Stimulated activated CD8-positive, alpha-beta memory T cell treated with anti-CD3 and anti-CD28 coated beads, Interleukin-2, amount 100 ng/mL, for 1 hour (primary cell): Measurements from ENCODE around the gene MMAB.

Experiments used
- DNase-seq, 2 donors: peaks; one replicate each; pipeline ENCODE4 v3.0.0-alpha.2; 2020; ENCODE audit warnings: low read depth in 2 of 2

The MMAB gene

DNA sequence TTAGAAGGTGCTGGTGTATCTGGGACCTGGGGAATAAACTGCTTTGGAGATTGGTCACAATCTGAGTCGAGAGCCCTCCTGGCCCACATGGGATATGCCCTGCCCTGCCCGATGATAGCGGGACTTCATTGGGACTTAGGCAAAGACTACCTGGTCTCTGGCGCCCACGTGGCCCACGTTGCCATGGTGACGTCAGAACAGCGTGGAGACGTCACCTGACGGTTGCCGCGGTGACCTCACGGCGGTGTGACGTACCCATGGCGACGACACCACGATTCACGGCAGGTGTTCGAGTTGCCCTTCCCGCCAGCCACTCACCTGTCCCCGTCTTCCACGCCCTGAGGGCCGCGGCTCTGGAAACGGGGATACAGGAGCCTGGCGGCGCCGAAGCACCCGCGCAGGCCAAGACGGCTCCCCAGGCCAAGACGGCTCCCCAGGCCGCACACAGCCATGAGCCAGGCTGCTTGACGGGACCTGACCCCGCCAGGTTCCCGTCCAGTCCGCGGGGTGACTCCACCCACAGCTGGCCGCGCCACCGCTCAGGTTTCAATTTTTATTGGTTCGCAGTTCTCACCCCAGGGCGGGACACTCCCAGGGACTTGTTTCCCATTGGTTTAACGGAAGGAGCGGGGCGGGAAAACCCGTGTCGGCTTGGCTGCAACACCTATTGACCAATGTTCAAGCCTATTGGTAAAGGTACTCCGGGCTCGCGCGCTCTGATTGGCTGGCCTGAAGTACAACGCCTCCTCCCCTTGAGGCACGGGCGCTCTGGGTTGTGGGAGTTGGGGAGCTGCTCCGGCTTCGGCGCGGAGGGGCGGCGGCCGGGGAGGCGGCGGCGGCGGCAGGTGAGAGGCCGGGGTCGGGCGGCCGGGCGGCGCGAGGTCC lies at the start of gene MMAB, which contains the start of gene MVK:
Gene MMAB (minus strand): TSS at position 476 of the 885 bp plus-strand sequence. CDS start 24 bp downstream, at position 452.
Gene MVK (plus strand): TSS at position 766 of the 885 bp plus-strand sequence. CDS start 1,029 bp downstream, outside the sequence.
- DNase-seq, result peak; percentile 94 to 95

DNA sequence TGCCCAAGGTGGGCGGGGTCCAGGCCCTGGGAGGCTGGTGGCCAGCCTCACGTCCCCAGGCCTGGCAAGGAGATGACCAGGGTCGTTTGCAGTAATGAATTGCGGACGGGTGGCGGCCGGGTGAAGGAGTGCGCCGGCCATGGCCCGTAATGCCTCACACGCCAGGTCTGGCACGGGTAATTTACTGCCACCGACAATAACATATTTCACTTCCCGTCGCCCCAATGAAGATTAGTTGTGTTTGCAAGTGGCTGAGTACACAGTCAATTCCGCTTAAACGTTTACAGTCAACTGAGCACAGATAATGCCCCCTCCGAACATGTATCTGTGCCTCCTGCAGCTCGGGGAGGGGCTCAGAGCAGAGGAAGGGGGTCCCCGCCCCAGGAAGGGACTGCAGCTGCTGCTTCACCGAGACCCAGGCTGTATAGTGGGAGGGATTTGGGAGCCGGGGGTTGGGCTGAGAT lies 48.6 kb upstream of the MMAB start:
- DNase-seq, result no peak

DNA sequence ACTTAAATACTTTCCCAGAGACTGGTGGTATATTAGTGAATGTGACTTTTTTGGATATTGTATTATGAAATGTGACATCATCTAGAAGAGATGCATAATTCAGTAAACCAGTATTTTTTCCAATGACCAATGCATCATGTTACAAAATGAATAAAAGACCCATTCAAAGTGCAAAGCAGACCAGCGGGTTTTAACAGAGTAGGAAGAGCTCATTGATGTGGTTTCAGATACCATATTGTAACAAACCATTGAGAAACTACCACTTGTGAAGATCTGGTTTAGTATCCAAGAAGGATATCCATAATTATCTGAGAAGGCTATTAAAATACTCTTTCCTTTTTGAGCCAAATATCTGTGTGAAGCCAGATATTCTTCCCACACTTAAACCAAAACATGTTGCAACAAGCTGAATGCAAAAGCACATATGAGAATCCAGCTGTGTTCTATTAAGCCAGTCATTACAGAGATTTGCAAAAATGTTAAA lies 47.9 kb upstream of the MMAB start:
- DNase-seq, result no peak

DNA sequence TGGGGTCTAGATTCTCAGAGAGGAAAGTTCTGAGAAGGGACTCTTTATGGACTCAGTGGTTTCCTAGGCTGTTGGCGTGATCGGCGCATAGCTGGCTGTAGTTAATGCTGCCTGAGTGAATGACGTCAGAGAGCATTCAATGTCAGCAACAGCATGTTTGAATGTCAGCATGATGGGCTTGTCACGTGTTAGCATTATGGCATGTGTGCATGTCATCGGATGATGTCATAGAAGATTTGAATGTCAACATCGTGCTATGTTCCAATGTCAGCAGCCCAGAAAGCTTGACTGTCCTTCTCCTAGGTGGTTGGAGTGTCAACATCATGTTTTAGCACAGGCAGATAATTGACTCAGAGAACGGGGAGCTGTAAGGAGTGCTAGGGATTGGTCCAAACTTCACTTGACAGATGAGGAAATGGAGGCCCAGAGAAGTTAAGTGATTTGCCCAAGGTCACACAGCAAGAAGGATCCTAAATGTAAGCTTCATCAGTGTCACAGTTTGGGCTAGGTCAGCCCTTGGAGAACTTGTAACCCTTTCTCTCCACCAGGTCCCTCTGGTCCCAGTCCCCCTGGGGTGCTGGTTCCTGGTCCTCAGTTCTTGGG lies 45.8 kb upstream of the MMAB start:
- DNase-seq, result no peak

DNA sequence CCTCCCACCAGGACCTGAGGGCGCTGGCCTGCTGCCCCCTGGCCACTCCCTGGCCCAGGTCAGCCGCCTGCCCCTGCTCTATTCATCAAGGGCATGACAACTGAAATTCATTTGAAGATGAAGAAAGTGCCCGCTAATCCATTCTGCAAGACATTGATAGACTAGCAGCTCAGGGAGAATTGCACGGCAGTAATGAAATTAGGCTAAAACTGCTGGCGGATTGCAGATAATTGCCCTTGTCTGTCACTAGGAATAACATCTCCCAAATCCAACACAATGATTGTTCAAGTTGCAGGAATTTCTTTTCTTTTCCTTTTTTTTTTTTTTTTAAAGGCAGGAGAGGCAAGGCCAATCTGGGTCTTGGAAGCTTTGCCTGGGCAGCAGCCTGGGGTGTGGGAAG lies 44.8 kb upstream of the MMAB start:
- no peak for DNase-seq

DNA sequence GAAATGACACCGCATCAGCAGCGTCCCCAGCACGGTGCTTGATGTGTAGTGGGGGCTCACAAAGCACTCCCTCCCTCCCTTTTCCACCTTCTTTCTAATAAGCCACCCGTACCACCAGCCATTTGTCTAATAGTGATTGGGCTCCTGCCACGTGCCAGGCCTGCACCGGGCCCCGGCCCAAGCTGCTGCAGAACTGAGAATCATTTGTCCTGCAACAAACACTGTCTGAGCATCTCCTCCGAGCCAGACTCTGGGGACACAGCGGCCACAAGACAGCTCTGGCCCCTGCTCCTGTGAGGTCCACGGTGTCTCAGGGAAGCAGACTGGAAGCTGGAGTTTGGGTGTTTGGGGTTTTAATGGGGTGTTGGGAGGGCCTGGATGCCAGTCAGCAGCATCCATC lies 44.2 kb upstream of the MMAB start:
- no peak for DNase-seq

DNA sequence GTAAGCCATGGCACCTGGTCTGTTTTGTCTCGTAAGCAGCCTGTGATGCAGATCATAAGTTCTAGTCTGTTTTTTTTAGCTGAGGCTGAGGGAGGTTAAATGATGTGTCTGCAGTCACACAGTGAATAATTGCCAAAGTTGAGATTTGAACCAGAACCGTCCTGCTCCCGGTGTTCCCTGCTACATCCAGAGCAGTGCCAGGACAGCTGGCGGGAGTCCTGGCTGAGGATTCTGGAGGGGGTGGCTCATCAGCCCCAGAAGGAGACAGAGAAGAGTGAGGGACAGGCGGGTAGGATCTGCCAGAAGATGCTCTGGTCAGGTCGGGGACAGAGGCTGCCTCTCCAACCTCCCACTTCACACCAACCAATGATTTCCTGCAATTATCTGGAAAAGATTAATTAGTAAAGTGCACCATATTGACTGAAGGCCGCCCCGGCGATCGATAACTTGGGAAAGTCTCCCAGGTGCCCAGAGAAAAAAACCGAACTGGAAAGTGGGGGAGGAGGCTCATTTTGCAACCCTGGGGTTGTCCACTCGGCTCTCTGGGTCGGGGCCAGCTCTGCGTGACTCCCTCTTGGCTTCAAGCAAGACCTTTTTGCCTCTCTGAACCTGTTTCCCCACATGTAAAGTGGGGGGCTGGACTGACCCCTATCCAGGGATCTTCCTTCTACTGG lies 42.4 kb upstream of the MMAB start:
- no peak for DNase-seq

DNA sequence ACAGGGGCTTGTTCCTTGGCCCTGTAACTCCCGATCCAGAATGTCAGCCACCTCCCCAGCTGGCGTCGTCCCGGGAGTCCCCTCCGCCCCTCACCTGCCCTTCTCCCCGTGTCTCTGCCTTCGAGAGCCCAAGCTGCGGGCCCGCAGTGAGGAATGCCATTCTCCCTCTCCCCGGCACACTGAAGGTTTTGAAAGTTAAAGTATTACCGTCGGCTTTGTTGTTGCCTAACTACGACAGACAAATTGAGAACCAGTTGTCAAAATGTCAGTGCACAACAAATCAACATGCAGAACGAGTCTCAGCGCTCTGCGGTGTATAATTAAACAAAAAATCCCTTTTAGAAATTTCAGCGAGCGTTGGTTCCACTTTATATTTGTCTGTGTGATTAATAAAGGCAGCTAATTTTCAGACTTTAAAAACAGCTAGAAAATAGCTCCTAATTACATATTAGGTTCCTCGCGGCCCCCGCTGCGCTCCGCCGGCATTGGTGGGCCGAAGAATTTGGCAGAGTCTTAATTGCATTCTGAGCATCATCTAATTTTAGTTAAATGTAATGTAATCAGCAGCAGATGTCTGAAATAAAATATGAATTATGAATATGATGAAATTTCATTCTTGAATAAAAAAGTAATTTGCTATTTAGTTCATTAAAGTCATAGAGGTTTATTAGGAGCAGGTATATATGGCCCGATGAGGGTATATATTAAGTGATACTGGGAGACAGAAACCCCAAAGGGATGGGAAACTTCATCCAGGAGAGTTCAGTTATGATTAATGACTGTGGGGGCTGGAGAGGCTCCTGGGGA lies 40.5 kb upstream of the MMAB start:
- no peak for DNase-seq

DNA sequence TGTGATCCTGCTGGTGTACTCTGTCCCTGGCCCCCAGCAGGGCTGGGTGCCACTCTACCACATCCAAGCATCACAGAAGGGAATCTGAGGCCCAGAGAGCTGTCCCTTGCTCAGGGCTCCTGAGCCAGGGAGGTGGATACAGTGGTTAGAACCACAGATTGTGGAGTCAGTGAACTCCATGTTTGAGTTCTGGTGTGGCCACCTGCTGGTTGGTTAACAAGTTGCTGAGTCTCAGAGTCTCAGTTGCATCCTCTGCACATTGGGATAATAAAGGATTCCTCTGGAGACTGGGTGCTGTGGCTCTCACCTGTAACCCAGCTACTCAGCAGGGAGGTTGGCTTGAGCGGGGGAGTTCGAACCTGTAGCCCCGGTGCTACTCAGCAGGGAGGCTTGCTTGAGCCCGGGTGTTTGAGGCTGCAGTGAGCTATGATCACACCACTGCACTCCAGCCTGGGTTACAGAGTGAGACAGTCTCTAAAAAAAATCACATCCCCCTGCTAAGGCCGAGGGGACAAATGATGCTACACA lies 39.7 kb upstream of the MMAB start:
- no peak for DNase-seq

DNA sequence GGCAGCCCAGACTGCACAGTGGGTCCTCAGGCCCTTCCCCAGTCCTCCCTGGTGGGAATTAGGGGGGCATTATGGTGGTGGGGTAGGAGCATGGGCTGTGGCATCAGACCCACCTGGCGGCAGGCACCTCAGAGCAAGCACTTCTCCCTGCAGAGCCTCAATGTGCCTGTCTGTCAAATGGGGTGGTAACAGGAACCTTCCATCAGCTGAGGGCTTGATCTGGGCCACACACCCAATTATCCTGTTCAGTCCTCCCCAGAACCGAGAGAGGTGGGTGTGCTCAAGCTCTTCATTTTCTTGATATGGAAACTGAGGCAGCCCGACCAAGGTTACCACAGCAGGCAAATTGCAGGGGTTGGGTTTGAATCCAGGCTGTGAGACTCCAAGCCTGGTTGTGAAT lies 38.7 kb upstream of the MMAB start:
- DNase-seq, result no peak

DNA sequence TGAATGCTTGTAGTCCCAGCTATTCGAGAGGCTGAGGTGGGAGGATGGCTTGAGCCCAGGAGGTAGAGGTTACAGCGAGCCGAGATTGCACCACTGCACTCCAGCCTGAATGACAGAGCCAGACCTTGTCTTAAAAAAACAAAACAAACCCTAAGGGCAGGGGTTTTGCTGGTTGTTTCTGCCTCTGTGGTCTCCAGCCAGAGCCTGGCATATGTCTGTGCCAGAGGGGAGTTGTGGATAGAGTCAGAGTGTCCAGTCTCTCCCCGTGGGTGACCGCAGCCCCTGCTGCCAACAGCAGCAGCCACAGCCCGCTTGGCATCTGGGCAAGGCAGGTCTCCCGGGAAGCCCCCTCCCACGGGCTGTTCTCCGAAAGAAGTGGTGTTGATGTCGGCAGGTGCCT lies 37.9 kb upstream of the MMAB start:
- no peak for DNase-seq

DNA sequence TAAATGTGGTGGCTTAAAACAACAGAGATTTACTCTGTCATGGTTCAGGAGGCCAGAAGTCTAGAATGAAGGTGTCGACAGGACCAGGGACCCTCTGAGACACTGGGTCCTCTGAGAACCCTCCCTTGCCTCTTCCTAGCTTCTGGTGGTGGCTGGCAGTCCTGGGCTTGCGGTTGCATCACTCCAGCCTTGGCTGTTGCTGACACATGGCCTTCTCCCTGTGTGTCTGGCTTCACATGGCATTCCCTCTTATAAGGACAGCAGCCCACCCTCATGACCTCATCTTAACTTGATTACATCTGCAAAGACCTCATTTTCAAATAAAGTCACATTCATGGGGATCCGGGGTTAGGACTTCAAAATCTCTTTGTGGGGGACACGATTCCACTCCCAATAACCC lies 37.2 kb upstream of the MMAB start:
- DNase-seq, result no peak

DNA sequence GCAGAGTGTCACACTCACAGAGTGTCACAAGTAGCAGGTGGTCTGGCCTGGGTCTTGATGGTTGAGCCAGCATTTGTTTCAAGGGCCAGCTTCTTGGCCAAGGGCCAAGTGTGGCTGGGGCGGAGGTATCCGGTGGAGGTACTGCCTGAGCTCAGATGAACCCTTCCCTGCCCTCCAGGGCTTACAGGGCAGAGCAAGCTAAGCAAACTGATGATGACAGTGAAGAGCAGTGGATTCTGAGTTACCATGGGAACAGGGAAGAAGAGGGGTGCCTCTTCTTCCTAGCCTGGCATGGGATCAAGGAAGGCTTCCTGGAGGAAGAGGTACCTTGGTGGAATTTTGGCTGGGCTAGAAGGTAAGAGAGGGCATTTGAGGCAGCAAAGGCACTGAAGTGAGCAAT lies 36.0 kb upstream of the MMAB start:
- no peak for DNase-seq

DNA sequence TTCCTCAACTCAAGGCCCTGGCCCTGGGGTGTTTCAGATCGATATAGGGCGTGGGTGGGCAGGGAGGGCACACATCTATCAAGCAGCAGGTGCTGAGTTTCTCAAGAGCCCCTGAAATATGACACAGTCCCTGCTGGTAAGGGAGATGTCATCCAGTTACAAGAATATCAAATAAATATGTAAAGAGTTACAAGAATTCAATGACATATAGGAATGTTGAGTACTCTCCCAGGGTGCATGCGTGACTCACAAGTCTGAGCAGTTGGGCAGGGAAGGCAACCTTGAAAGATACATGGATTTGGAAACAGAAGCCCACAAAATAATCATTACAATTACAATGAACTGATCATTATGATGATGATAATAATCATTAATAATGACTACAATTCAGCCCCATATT lies 35.5 kb upstream of the MMAB start:
- DNase-seq, result no peak

DNA sequence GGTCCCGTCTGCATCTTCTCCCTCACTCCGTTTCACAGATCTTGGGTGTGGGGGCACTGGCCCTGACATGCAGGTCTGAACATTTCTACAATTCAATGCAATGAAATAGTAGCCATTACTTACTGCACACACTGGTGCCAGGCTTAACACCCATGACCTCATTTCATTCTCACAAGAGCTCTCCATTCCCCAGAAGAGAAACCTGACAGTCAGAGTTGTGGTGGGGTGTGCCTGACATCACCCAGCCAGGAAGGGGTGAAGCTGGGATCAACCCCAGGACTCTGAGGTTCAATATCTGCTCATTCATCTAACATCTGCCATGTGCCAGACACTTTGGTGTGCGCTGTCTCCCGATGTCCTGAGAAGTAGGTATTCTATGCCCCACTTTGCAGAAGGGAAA lies 35.0 kb upstream of the MMAB start:
- DNase-seq, result no peak

DNA sequence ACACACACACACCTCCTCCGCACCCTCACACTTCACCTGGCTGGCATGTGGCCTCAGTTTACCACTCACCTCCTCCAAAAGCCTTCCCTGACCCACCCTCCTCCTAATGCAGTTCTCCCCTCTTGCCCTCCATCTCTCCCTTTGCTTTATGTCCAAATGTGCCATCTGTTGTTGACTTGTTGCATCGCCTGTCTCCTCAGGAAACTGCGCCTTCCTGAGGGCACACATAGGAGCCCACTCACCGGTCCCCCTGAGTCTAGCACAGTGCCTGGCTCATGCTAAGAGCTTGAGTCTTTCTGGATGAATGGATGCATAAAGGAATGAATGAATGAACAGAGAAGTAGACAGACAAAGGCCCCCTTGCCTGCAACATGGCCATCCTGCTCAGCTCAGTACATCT lies 34.3 kb upstream of the MMAB start:
- DNase-seq, result no peak

DNA sequence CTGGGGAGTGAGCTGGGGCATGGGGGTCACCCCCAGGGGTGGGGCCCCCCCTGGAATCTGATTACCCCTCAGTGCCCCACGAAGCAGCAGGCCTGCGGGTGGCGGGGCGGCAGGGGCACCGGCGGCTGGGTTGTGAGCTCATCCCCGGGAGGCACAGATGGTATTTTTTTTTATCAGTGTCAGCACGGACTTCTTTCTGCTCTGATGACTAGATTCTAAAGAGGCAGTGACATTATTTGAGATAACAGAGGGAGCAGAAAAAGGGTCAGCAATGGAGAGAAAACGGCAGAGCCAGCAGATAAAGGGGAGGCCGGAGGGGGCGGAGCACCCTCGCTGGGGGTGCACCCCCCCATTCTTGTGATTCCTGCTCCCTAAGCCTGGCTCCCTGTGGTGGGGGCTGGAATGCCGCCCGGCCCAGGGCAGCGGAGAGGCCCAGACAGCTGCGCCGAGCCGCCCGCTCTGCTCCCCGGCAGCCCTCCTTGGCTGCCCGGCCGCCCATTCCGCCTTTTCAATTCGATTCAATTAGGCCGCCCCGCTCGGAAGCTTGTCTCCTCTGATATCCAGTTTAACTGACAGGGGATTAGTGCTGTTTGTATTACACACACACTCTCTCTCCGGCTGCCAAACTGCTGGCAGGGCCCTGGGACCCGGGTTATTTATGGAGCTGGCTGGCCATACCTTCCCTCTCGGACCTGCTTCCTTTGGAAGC lies 33.2 kb upstream of the MMAB start:
- no peak for DNase-seq

DNA sequence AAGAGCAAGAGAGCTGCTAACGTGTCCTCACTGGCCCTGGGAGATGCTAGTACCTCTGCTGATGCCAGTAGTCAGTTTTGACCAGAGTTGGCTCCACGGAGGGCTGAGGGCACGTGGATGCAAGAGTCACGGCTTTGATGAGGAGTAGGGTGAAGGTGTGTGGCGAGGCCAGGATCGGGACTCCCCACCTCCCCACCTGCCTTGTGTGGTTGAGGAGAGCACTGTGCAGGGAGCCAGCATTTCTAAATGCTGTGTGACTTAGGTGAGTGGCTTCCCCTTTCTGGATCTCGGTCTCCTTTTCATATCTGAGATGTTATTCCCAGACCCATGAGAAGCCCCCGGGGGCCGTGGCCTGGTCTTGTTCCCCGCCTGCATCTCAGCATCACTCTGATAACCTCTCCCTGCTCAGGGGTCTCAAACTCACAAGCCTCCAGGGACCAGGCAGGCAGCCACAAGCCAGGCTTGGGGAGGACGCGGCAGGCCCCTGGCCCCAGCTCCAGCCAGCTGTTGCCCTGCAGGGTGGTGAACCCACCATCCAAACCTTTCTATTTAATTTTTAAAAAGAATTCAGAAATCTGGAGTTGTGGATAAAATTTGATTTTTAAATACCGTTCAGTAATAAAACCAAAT lies 32.4 kb upstream of the MMAB start:
- no peak for DNase-seq

DNA sequence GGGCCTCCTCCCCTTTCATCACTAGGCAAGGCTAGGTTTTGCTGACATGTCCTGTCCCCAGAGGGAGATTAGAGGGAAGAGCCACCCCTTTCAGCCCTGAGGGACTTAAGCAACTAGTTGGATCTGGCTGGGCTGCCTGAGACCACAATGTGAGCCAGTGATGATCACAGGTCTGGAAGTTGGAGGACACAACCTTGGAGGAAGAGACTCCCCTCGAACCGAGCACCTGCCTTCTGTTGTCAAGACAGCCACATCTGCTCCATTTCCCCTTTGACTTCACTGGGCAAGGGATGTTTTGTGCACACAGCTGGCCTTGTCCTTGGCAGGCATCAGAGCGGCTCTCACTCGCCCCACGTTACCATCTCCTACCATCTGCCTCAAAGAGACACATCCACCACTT lies 31.7 kb upstream of the MMAB start:
- no peak for DNase-seq

DNA sequence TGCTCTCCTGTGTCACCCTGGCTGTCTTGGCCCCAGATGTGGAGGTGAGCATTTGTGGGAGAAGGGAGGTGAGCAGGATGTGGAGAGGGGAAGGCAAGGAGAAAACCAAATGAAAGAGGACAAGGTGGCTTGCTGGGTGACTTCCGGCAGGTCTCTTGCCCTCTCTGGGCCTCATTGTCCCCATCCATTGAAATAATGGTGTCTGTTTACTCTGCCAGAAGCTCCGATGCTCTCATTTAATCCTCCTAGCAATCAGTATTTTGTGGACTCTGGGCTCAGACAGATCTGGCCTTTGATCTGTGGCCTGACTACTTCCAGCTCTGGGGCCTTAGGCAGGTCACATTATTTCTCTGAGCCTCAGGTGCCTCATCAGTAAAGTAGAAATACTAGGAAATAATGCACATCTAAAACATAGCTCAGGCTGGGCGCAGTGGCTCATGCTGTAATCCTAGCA lies 30.9 kb upstream of the MMAB start:
- no peak for DNase-seq
